Skeletal muscle satellite cell (primary cell): ENCODE measurements around the gene DLK1. TPM values are rescaled to one million over a fixed set of nuclear protein-coding genes. Genes with fewer than 3 reads are reported as not detected.

ENCODE experiments used
- H3K27me3 ChIP-seq: 2 replicates; pipeline ENCODE4 v1.7.0; 2013; ENCODE audit warnings: low read length; ENCODE audit not compliant: control insufficient read depth, insufficient read depth
- H3K36me3 ChIP-seq: 2 replicates; pipeline ENCODE4 v1.7.0; 2013; ENCODE audit warnings: mild to moderate bottlenecking, control low read depth, low read length; ENCODE audit not compliant: insufficient read depth
- H3K4me1 ChIP-seq: 2 replicates; pipeline ENCODE4 v1.7.0; 2013; ENCODE audit warnings: low read length; ENCODE audit not compliant: control insufficient read depth, insufficient read depth
- H3K4me2 ChIP-seq: 2 replicates; pipeline ENCODE4 v1.7.0; 2013; ENCODE audit warnings: mild to moderate bottlenecking, low read length
- H3K4me3 ChIP-seq: 2 replicates; pipeline ENCODE4 v1.7.0; 2013; ENCODE audit warnings: low read length
- H3K9ac ChIP-seq: 2 replicates; pipeline ENCODE4 v1.7.0; 2013; ENCODE audit warnings: mild to moderate bottlenecking, low read depth, low read length, moderate library complexity
- H3K9me3 ChIP-seq: replicated peaks from 2 replicates; pipeline ENCODE4 v1.7.0; 2013; ENCODE audit warnings: mild to moderate bottlenecking, control low read depth, low read length
- total RNA-seq: library from RNA; depleted of rRNA; stranded (reverse); fragments of >200 nt; gene quantifications from 2 replicates; pipeline ENCODE4 v1.2.3, GENCODE V29; 2012; rRNA removed

DLK1 gene
- not detected in 2 replicates for total RNA-seq

DNA sequence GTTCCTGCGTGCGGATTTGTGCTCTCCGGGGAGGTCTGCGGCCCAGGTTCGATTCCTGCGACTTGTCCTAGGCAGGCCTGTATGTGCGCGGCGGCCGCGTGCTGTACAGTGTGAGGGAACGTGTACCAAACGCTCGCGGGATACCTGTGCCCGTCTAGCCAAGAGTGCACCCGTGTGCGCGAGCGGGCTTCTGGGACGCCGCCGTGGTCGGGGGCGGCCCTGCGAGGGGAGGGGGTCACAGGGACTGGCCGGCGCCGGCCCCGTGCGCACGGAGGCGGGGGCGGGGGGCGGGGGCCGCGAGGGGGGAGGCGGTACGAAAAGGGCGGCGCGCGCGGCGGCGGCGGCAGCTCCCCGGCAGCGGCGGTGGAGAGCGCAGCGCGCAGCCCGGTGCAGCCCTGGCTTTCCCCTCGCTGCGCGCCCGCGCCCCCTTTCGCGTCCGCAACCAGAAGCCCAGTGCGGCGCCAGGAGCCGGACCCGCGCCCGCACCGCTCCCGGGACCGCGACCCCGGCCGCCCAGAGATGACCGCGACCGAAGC, at the start of gene DLK1:
DLK1 (plus strand) TSS at position 343 of the 536 bp plus-strand sequence; CDS start at position 520, 177 bp downstream.
- no peaks in the 10 kb centered on the region for H3K36me3 ChIP-seq
- no peaks in the 10 kb centered on the region for H3K4me1 ChIP-seq
- no peak within 1 kb of the TSS for H3K9ac ChIP-seq
- H3K9me3 ChIP-seq = no peaks in the 10 kb centered on the region
- no peak within 1 kb of the TSS for H3K4me3 ChIP-seq
- H3K4me2 ChIP-seq = no peak within 1 kb of the TSS
- peaks cover 87% of the 10 kb centered on the region for H3K27me3 ChIP-seq

- Histone ChIP-seq H3K27me3 (peaks cover 11% of the 10 kb centered on the region), H3K4me3 (no peak overlapping the region), H3K9ac (peak overlapping the region; percentile 51), H3K4me2 (no peak overlapping the region), H3K36me3 (no peaks in the 10 kb centered on the region), H3K4me1 (peaks cover 55% of the 10 kb centered on the region), H3K9me3 (no peaks in the 10 kb centered on the region)
Observed at GRCh38 chr14:100677152-100677551, 49.5 kb upstream of the DLK1 start.

GRCh38 chr14:100677554-100678468, 48.9 kb upstream of the DLK1 start:
- H3K4me2 ChIP-seq = no peak overlapping the region

DNA sequence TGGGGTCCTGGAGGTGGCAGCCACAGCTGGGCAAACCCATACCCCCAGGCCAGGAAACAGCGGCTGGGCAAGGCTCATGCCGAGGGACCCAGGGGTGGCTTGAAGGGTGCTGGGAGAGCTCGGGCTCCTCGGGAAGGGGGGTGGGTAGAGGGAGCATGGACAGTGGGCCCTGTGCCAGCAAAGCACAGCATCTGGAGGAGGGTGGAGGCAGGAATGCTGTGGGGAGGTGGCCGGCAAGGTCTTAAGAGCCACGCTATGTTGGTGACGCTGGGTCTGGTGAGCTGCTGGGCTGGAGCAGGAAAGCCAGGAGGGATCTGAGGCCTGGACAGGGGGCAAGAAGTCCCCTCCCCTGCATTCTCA, 48.2 kb upstream of the DLK1 start:
- no peaks in the 10 kb centered on the region for H3K9me3 ChIP-seq
- H3K4me3 ChIP-seq = no peak overlapping the region
- peaks cover 2% of the 10 kb centered on the region for H3K27me3 ChIP-seq
- H3K9ac ChIP-seq = peak overlapping the region; percentile 51
- no peak overlapping the region for H3K4me2 ChIP-seq
- peaks cover 55% of the 10 kb centered on the region for H3K4me1 ChIP-seq
- H3K36me3 ChIP-seq = no peaks in the 10 kb centered on the region

More at GRCh38 chr14:100677554-100678468, 48.9 kb upstream of the DLK1 start:
- Histone ChIP-seq H3K4me1 (peaks cover 55% of the 10 kb centered on the region), H3K9ac (peak overlapping the region; percentile 51), H3K4me3 (no peak overlapping the region), H3K27me3 (peaks cover 7% of the 10 kb centered on the region), H3K36me3 (no peaks in the 10 kb centered on the region), H3K9me3 (no peaks in the 10 kb centered on the region)

- H3K9ac ChIP-seq = no peak overlapping the region
- H3K27me3 ChIP-seq = peaks cover 2% of the 10 kb centered on the region
- H3K4me1 ChIP-seq = peaks cover 55% of the 10 kb centered on the region
- H3K9me3 ChIP-seq = no peaks in the 10 kb centered on the region
- no peak overlapping the region for H3K4me2 ChIP-seq
- no peak overlapping the region for H3K4me3 ChIP-seq
- no peaks in the 10 kb centered on the region for H3K36me3 ChIP-seq
Observed at GRCh38 chr14:100679153-100679552, 47.5 kb upstream of the DLK1 start.

- H3K9ac ChIP-seq = peak overlapping the region; percentile 26
- no peaks in the 10 kb centered on the region for H3K9me3 ChIP-seq
- H3K4me2 ChIP-seq = no peak overlapping the region
- H3K36me3 ChIP-seq = no peaks in the 10 kb centered on the region
- peaks cover 2% of the 10 kb centered on the region for H3K27me3 ChIP-seq
- H3K4me3 ChIP-seq = no peak overlapping the region
- H3K4me1 ChIP-seq = peaks cover 55% of the 10 kb centered on the region
Observed at GRCh38 chr14:100679707-100680438, 46.8 kb upstream of the DLK1 start.

DNA sequence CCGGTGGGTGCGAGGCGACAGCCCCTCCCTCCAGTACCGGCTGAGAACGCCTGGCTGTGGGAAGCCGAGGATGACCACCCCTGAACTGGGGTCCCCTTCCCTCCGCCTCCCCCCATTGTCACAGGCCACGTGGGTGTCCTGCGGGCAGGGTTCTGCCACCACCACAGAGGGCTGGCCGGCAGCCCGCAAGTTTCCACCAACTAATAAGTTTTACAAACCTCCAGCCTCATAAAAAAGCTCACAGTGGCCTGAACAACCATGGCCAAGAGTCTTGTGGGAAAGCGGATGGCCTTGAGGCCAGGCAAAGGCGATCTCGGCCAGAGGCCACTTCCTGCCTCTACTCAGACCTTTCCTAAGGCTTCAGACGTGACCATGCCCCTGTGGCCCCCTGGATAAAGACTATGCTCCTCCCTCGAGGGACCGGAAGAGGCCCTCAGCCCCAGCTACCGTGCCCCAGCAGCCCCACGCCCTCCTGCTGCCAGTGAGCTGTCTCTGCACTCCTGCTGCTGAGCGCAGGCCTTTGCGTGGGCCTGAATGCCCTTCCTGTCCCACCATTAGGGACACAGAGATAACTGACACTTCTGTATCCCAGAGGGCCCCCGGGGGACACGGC, 46.1 kb upstream of the DLK1 start:
- Histone ChIP-seq H3K27me3 (peaks cover 2% of the 10 kb centered on the region), H3K9me3 (no peaks in the 10 kb centered on the region), H3K4me2 (no peak overlapping the region), H3K4me1 (peaks cover 49% of the 10 kb centered on the region), H3K36me3 (no peaks in the 10 kb centered on the region), H3K9ac (peak overlapping the region; percentile 27), H3K4me3 (no peak overlapping the region)

DNA sequence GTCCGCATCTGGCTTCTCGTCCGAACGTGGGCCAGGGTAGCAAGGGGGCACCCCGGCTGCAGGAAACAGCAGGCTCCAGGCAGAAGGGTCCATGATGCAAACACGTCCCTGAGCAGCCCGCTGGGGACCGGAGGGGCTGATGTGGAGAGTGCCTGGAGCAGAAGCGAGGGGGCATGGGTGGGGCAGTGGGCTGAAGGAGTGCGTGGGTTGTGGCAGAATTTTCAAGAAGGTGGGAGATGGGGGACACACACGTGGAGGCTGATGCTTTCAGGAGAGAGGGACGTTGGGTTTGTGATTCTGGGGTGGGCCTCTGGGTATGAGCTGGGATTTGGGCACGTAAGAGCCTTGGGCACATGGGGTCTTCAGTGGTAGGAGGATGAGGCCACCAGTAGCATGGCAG, 45.6 kb upstream of the DLK1 start:
- H3K9ac ChIP-seq = peak overlapping the region; percentile 27

DNA sequence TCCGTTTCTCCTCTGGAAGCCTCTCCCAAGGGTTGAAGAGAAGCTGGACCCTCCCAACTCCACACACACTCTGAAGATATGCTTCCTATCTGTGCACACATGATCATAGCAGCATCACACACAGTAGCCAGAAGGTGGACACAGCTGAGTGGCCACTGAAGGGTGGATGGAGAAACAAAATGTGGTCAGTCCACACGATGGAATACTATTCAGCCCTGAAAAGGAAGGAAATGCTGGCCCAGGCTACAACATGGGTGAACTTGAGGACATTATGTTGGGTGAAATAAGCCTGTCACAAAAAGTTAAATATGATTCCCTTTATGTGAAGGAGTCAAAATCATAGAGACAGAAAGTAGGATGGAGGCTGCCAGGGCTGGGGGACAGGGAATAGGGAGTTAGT, 43.9 kb upstream of the DLK1 start:
- no peak overlapping the region for H3K4me2 ChIP-seq
- H3K27me3 ChIP-seq = peaks cover 2% of the 10 kb centered on the region
- H3K9ac ChIP-seq = no peak overlapping the region
- peaks cover 28% of the 10 kb centered on the region for H3K4me1 ChIP-seq
- H3K4me3 ChIP-seq = no peak overlapping the region
- no peaks in the 10 kb centered on the region for H3K36me3 ChIP-seq
- no peaks in the 10 kb centered on the region for H3K9me3 ChIP-seq

More for the DNA sequence above, 45.6 kb upstream of the DLK1 start:
- peaks cover 2% of the 10 kb centered on the region for H3K27me3 ChIP-seq
- no peaks in the 10 kb centered on the region for H3K36me3 ChIP-seq
- H3K4me2 ChIP-seq = no peak overlapping the region
- H3K4me1 ChIP-seq = peaks cover 43% of the 10 kb centered on the region
- H3K4me3 ChIP-seq = no peak overlapping the region
- H3K9me3 ChIP-seq = no peaks in the 10 kb centered on the region

DNA sequence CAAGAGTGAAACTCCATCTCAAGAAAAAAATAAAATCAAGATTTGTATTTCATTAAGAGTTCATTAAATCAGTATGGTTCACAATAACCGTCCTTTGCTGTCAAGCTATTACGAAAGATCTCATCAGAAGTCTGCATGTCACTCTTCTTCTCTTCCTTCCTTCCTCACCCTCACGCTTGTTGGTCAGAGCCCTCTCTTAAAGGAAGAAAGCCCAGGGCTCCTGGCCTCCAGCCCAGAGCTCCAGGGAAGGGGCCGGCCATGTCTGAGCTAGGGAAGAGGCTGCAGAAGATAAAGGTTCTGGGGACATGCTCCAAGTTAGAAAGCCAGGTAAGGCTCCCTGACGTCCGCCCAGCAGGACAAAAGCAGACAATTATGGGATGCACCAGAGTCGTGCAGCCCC, 43.1 kb upstream of the DLK1 start:
- H3K4me2 ChIP-seq = no peak overlapping the region
- no peaks in the 10 kb centered on the region for H3K9me3 ChIP-seq
- H3K27me3 ChIP-seq = peaks cover 2% of the 10 kb centered on the region
- H3K36me3 ChIP-seq = no peaks in the 10 kb centered on the region
- no peak overlapping the region for H3K4me3 ChIP-seq
- no peak overlapping the region for H3K9ac ChIP-seq
- H3K4me1 ChIP-seq = peaks cover 26% of the 10 kb centered on the region

GRCh38 chr14:100684154-100684553, 42.5 kb upstream of the DLK1 start:
- no peak overlapping the region for H3K4me3 ChIP-seq
- H3K9ac ChIP-seq = no peak overlapping the region
- no peaks in the 10 kb centered on the region for H3K9me3 ChIP-seq
- peaks cover 2% of the 10 kb centered on the region for H3K27me3 ChIP-seq
- no peak overlapping the region for H3K4me2 ChIP-seq
- peaks cover 30% of the 10 kb centered on the region for H3K4me1 ChIP-seq
- H3K36me3 ChIP-seq = no peaks in the 10 kb centered on the region
